Pancreas (tissue), 10 donors: Measurements from ENCODE around the gene HERC6. TPM values are rescaled to one million over a fixed set of nuclear protein-coding genes. Genes with fewer than 3 reads are reported as not detected.

Experiments
- ATAC-seq, 4 donors: fragments of 200-7000 bp; cut with Tn5 transposase; one replicate each; pipeline versions ENCODE4 v1.8.0 to v1.9.1; 2020; ENCODE audit warnings: mild to moderate bottlenecking in 4 of 4, moderate library complexity in 4 of 4
- DNase-seq, 6 donors: peaks; one replicate each; pipeline ENCODE4 v3.0.0-alpha.2; 2020
- FAIRE-seq: peaks from 2 replicates; lab custom pipeline; 2012; peaks lifted over from hg19 to GRCh38; lab: Jason Lieb, UNC
- H3K27ac ChIP-seq, 4 donors: fragments of 200-600 bp; sonication (generic); 1 replicate in 3 of 4; 2 replicates in 1 of 4; pipeline versions ENCODE4 v1.5.0 to v1.8.0; 2020
- H3K27me3 ChIP-seq, 4 donors: fragments of 200-600 bp; one replicate each; pipeline ENCODE4 v1.8.0; 2021
- H3K36me3 ChIP-seq, 3 donors: fragments of 200-600 bp; sonication (generic) in 1 of 3; one replicate each; pipeline versions ENCODE4 v1.5.0 to v1.8.0; 2020 to 2021
- H3K4me1 ChIP-seq, 3 donors: fragments of 200-600 bp; one replicate each; pipeline ENCODE4 v1.8.0; 2021
- H3K4me3 ChIP-seq, 4 donors: fragments of 200-600 bp; sonication (generic) in 2 of 4; one replicate each; pipeline versions ENCODE4 v1.5.0 to v1.8.0; 2020 to 2021
- H3K9me3 ChIP-seq, 4 donors: fragments of 200-600 bp; one replicate each; pipeline ENCODE4 v1.8.0; 2021
- WGBS, 2 donors: extraction: QIAGEN DNeasy Blood & Tissue Kit; methylation state at CpG; one replicate each; pipeline ENCODE4 v1.1.7; 2013; 5-methylcytosine and 5-hydroxymethylcytosine counted together
- intact Hi-C, 3 donors: fragments of 100-400 bp; cut with DNase I; formaldehyde crosslinking; loops; one replicate each; pipeline versions ENCODE4 v1.11.1 to v1.14.2; 2022
- polyA plus RNA-seq, 2 donors: library from polyadenylated mRNA; stranded (reverse); fragments of 200-250 nt; gene quantifications; one replicate each; pipeline ENCODE4 v1.2.3, GENCODE V29; 2013
- total RNA-seq, 6 donors: library from RNA; stranded (reverse); fragmentation: NEBNext Ultra II Directional in 4 of 6; extraction: Animal tissue kit (Norgen Biotek cat#: 25700) in 4 of 6; gene quantifications; one replicate each; pipeline versions ENCODE4 v1.2.1 to v1.2.4, GENCODE V29; 2021 to 2023
- TF ChIP-seq, protein P1 (sequence below), 4 donors: fragments of 200-600 bp; sonication (generic) in 3 of 4; IDR thresholded peaks; one replicate each; pipeline versions ENCODE4 v1.5.0 to v1.8.0; 2021; ENCODE audit warnings: antibody characterized with exemption in 4 of 4
- donor health status: healthy with polysubstance abuse.
- donor health status: DM: no; HTN: no; CAD: no; lungs with moderate emphysema.
- donor health status: DM: no; HTN: no; CAD: no.
- donor health status: control.
- donor health status: control.
- donor health status: Bipolar disorder and iron deficiency.
- donor health status: DM: yes; HTN: yes; CAD: no.
- donor health status: DM: no; HTN: no; CAD: no.
- donor health status: DM: no; HTN: no; CAD: no.
- donor health status: DM: yes; HTN: yes; CAD: no.

HERC6 gene
- total and polyA plus RNA-seq, 8 donors: 2.6 to 8.3 (median 4.6) TPM

DNA sequence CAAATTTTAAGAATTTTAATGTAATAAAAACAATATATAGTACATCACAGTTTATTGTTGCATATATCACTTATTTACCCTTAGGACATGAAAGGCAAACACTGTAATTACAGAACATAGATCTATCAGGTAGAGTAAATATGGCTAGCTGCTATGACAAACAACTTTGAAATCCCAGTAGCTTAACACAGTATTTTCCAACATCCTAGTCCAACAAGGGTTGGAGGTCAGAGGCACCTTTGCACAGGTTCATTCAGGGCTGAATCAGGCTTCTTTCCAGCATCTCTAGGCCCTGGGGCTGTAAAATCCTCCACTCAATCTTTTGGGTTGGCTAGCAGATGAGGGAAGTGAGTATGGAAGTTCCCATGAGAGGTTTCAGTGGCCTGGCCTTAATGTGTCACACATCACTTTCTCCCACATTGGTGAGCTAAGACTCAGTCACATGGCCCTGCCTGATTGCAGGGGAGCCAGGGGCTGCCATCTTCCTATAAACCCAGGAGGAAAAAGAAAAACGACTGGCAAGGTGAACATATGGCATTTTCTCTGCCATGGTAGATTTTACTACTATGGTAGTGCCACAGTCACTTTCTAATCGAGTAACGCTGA is 32.9 kb downstream of the HERC6 start:
- FAIRE-seq: no peak
- Histone ChIP-seq H3K27ac (no peak overlapping the region), H3K36me3 (no peaks in the 10 kb centered on the region), H3K4me3 (no peak overlapping the region), H3K4me1 (no peaks in the 10 kb centered on the region), H3K27me3 (no peaks in the 10 kb centered on the region), H3K9me3 (no peaks in the 10 kb centered on the region)
- TF ChIP-seq, protein P1, sequence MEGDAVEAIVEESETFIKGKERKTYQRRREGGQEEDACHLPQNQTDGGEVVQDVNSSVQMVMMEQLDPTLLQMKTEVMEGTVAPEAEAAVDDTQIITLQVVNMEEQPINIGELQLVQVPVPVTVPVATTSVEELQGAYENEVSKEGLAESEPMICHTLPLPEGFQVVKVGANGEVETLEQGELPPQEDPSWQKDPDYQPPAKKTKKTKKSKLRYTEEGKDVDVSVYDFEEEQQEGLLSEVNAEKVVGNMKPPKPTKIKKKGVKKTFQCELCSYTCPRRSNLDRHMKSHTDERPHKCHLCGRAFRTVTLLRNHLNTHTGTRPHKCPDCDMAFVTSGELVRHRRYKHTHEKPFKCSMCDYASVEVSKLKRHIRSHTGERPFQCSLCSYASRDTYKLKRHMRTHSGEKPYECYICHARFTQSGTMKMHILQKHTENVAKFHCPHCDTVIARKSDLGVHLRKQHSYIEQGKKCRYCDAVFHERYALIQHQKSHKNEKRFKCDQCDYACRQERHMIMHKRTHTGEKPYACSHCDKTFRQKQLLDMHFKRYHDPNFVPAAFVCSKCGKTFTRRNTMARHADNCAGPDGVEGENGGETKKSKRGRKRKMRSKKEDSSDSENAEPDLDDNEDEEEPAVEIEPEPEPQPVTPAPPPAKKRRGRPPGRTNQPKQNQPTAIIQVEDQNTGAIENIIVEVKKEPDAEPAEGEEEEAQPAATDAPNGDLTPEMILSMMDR (IDR thresholded peaks at IDR 0.05): no peak
- no peak for ATAC-seq
- 90 to 95% methylated on average over 3 of the region's 3 CpGs for WGBS, 2 donors
- intact Hi-C loops: no loop called here
- DNase-seq: no peak

DNA sequence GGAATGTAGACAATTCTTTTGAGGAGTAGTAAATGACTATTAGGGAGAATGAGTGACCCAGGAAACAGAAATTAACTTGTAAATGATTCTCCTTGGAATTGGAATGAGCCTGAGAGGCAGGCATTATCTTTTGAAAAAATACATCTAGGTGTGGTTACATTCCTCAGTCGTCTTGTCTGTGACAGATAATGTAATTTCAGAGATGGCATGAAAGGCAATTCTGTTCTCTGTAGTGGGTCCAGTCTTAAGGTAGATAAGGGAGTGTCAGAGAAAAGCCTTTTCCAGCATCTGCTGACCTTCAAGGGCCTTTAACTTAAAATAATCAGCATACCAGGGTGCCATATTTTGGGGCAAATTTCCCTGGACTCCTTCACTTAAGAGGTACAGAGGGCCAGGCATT is 35.1 kb downstream of the HERC6 start:
- intact Hi-C loops: no loop called here

DNA sequence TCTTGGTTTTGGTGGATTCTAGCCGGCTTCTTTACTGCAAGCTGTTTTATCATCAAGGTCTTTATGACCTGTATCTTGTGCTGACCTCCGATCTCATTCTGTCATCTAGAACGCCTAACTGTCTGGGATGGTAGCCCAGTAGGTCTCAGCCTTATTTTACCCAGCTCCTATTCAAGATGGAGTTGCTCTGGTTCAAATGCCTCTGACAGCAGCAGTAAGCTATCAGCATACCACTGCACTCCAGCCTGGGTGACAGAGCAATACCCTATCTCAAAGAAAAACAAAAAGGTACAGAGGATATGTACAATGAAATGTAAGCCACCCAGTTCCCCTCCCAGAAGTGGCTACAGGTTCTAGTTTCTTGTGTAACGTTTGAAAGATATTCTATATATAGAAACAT is 36.1 kb downstream of the HERC6 start:
- Histone ChIP-seq H3K27me3 (no peaks in the 10 kb centered on the region), H3K4me3 (no peak overlapping the region), H3K4me1 (no peaks in the 10 kb centered on the region), H3K9me3 (no peaks in the 10 kb centered on the region), H3K36me3 (no peaks in the 10 kb centered on the region), H3K27ac (no peak overlapping the region)
- intact Hi-C loops: no loop called here
- no peak for ATAC-seq
- 90 to 97% methylated on average over 4 of the region's 4 CpGs for WGBS, 2 donors
- TF ChIP-seq, protein P1 (IDR thresholded peaks at IDR 0.05): no peak
- no peak for DNase-seq
- FAIRE-seq: no peak

More for the DNA sequence above, 35.1 kb downstream of the HERC6 start:
- Histone ChIP-seq H3K9me3 (no peaks in the 10 kb centered on the region), H3K36me3 (no peaks in the 10 kb centered on the region), H3K4me1 (no peaks in the 10 kb centered on the region), H3K4me3 (no peak overlapping the region), H3K27me3 (no peaks in the 10 kb centered on the region), H3K27ac (no peak overlapping the region)
- WGBS, 2 donors: 64 to 81% methylated on average over 1 of the region's 1 CpG
- DNase-seq: no peak
- ATAC-seq: no peak
- TF ChIP-seq, protein P1 (IDR thresholded peaks at IDR 0.05): no peak
- no peak for FAIRE-seq

DNA sequence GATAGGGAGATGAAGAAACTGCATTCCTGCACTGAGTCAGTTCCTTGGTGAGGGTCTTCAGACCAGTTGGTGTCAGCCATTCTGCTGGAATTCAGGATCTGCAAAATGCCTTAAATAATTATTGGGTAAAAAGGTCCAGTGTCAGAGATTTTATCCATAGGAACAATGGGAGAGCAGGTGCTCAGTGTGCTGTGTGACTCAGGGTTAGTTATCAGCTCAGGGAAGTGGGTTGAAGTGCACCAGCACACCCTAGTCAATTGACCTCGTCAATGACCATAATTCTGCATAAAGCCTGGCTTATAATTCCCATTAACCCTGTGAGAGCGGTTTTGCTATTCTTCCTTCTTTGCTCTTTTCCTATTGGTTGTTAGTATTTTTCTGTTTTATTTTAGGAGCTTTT is 37.3 kb downstream of the HERC6 start:
- Histone ChIP-seq H3K9me3 (no peaks in the 10 kb centered on the region), H3K4me3 (no peak overlapping the region), H3K36me3 (no peaks in the 10 kb centered on the region), H3K4me1 (peaks cover 0 to 5% (median 0%) of the 10 kb centered on the region in 3 donors), H3K27ac (no peak overlapping the region), H3K27me3 (no peaks in the 10 kb centered on the region)
- TF ChIP-seq, protein P1 (IDR thresholded peaks at IDR 0.05): no peak
- intact Hi-C loops: no loop called here
- WGBS, 2 donors: 81 to 93% methylated on average over 2 of the region's 2 CpGs
- DNase-seq (no peak), FAIRE-seq (no peak), ATAC-seq (no peak)

DNA sequence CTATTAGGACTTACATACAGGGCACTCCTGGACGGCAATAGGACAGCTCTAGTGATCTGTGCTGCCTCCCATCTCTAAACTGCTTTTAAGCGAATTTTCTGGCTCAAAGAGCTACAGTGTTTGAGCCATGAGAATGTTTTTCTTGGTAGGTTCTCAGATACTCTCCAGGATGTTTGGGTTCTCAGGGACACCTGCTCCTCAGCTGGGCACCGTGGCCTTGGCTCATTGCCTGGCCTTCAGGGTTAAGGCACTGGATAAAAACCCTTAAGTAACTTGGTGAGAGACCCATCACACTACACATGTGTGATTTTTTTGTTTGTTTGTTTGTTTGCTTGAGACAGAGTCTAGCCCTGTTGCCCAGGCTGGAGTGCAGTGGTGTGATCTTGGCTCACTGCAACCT is 39.8 kb downstream of the HERC6 start:
- intact Hi-C loops: no loop called here
- WGBS, 2 donors: 48 to 54% methylated on average over 3 of the region's 3 CpGs
- H3K4me3 ChIP-seq: no peak overlapping the region
- no peaks in the 10 kb centered on the region for H3K36me3 ChIP-seq
- TF ChIP-seq, protein P1 (IDR thresholded peaks at IDR 0.05): no peak
- no peaks in the 10 kb centered on the region for H3K9me3 ChIP-seq
- H3K27me3 ChIP-seq: no peaks in the 10 kb centered on the region
- peak in 1 of 4 donors; percentile 43 for ATAC-seq
- peaks cover 0 to 5% (median 0%) of the 10 kb centered on the region in 3 donors for H3K4me1 ChIP-seq
- DNase-seq: peak in 1 of 6 donors; percentile 5
- no peak for FAIRE-seq
- H3K27ac ChIP-seq: no peak overlapping the region
